ENCODE results near the gene TBC1D22A. TPM values are rescaled to one million over a fixed set of nuclear protein-coding genes. Genes with fewer than 3 reads are reported as not detected.

TBC1D22A gene
- total and polyA plus RNA-seq, 9 of the 15 experiments (the other 6 are each of a cell fraction or from before 2014, with no cell fraction given), result 0.20 to 11.5 (median 5.2) TPM

DNA sequence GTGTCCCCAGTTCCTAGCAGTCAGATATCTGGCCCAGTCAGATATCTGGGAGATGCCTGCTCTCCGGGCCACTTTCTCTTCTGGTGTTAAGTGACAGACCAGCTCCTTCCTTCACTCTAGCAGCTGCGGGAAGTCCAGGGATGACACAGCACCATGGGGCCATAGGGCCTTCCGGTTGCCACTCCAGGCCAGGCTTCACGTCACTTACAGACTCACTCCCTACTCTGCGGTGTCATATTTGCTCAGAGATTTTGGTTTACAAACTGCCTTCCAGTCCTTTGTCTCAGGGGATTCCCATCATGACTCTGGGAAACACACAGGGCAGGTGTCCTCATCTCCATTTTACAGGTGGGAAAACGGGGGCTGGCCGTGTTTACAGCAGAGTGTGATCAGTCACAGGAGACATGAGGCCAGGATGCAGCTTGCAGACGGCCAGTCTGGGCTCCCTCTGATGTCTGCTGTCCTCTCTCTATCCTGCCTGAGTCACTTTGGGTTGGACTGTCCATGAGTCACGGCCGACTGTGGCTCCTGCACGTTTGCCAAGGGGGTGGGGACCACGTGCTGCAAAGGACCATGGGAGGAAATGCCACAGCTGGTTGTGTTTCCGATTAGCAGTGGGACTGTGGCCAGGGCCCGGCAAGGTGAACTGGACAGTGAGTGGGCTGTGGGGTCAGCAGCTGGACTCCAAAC is 8.2 kb upstream of the TBC1D22A start (continued):
- TF ChIP-seq, protein P1, sequence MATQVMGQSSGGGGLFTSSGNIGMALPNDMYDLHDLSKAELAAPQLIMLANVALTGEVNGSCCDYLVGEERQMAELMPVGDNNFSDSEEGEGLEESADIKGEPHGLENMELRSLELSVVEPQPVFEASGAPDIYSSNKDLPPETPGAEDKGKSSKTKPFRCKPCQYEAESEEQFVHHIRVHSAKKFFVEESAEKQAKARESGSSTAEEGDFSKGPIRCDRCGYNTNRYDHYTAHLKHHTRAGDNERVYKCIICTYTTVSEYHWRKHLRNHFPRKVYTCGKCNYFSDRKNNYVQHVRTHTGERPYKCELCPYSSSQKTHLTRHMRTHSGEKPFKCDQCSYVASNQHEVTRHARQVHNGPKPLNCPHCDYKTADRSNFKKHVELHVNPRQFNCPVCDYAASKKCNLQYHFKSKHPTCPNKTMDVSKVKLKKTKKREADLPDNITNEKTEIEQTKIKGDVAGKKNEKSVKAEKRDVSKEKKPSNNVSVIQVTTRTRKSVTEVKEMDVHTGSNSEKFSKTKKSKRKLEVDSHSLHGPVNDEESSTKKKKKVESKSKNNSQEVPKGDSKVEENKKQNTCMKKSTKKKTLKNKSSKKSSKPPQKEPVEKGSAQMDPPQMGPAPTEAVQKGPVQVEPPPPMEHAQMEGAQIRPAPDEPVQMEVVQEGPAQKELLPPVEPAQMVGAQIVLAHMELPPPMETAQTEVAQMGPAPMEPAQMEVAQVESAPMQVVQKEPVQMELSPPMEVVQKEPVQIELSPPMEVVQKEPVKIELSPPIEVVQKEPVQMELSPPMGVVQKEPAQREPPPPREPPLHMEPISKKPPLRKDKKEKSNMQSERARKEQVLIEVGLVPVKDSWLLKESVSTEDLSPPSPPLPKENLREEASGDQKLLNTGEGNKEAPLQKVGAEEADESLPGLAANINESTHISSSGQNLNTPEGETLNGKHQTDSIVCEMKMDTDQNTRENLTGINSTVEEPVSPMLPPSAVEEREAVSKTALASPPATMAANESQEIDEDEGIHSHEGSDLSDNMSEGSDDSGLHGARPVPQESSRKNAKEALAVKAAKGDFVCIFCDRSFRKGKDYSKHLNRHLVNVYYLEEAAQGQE (IDR thresholded peaks at IDR 0.05; ENCODE audit: borderline replicate concordance), result peak; percentile 33
- TF ChIP-seq, protein P1 (CRISPR knock-in tag; IDR thresholded peaks at IDR 0.05; ENCODE audit: low read depth), result no peak
- TF ChIP-seq HBP1 (CRISPR knock-in tag; IDR thresholded peaks at IDR 0.05) (no peak), ZBTB33 (CRISPR knock-in tag; IDR thresholded peaks at IDR 0.05) (no peak), E2F5 (CRISPR knock-in tag; IDR thresholded peaks at IDR 0.05) (no peak), ZNF324 (CRISPR knock-in tag; IDR thresholded peaks at IDR 0.05) (no peak), CCAR2 (IDR thresholded peaks at IDR 0.05; ENCODE audit: low read depth, low read length) (no peak), TEAD1 (CRISPR knock-in tag; IDR thresholded peaks at IDR 0.05) (0 out of 4 replicates have a peak, but pooled peaks of 1 of the 2 experiments have one; percentile 64), ZFP30 (CRISPR knock-in tag; IDR thresholded peaks at IDR 0.05; ENCODE audit: borderline replicate concordance) (no peak), ZNF583 (CRISPR knock-in tag; IDR thresholded peaks at IDR 0.05) (no peak)
- TF ChIP-seq, protein P2, sequence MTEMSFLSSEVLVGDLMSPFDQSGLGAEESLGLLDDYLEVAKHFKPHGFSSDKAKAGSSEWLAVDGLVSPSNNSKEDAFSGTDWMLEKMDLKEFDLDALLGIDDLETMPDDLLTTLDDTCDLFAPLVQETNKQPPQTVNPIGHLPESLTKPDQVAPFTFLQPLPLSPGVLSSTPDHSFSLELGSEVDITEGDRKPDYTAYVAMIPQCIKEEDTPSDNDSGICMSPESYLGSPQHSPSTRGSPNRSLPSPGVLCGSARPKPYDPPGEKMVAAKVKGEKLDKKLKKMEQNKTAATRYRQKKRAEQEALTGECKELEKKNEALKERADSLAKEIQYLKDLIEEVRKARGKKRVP (CRISPR knock-in tag; IDR thresholded peaks at IDR 0.05), result no peak
- TF ChIP-seq, protein P3, sequence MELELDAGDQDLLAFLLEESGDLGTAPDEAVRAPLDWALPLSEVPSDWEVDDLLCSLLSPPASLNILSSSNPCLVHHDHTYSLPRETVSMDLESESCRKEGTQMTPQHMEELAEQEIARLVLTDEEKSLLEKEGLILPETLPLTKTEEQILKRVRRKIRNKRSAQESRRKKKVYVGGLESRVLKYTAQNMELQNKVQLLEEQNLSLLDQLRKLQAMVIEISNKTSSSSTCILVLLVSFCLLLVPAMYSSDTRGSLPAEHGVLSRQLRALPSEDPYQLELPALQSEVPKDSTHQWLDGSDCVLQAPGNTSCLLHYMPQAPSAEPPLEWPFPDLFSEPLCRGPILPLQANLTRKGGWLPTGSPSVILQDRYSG (tag; conservative IDR thresholded peaks at IDR 0.05; ENCODE audit: low read depth), result peak; percentile 46; the same call in 1 of the 2 replicates

Measured in K562 (cell line).